GM21390 (cell line): ENCODE measurements around the gene ADAM8.

Experiments used
- ATAC-seq: cut with Tn5 transposase; IDR thresholded peaks from one replicate; pipeline ENCODE4 v1.9.1; 2021; ENCODE audit not compliant: unreplicated experiment

The ADAM8 gene

DNA sequence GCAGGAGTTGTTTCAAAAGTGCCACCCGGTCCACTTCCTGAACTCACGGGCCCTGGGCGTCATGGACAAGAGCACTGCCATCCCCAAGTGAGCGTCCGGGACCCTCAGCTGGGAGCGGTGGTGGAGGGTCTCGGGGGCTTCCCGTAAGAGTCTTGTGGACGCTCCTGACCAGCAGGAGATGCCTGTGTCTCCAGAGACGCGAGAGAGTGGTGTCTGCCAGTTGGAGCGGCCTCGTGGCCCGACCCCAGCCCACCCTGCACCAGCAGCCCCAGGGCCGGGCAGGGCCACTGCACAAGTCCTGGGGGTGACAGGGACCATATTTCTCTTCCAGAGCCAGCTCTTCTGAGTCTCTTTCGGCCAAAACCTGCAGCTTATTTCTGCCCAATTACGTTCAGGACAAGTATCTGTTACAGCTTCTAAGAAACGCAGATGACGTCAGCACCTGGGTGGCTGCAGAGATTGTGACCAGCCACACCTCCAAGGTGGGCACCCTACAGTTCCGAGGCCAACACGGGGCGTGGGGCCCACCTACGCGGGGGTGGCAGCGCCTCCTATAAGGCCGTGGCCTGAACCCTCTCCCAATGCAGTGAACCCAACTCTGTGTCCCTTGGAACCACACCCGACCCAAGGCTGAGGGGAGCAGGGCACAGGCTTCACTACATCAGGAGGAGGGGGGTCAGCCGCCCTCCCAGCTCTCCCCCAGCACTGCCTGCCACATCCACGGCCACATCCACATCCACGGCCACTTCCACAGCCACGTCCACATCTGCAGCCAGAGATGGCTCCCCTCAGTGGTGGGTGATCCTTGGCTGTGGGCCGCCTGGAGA, 62.8 kb downstream of the ADAM8 start:
- ATAC-seq, result no peak

DNA sequence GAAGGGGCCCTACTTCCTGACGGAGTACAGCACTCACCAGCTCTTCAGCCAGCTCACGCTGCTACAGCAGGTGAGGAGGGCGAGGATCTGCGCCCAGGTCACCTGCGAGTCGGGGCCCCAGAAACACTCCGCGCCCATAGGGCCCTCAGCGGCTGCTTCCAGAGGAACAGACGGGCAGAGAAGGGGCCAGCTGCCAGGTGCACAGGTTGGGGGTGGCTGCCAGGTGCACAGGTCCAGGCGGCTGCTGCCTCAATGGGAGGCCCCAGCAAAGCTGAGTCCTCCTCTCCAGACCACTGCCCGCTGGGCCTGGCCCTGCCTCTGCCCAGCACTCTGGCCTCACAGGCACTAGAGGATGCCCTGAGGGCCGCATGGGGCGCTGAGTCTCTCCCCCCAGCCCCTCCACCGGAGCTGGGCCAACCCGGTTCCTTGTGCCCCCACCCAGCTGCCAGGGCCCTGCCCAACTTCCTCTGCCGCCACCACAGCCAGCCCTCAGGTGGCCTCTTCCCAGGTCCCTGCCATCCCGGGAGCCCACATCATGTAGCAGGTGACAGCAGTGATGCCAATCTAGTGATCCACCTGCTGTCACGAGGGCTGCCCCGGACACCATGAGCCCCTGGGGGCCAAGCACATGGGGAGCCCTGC, 63.7 kb downstream of the ADAM8 start:
- no peak for ATAC-seq
